NK-92 (cell line): ENCODE results near the gene INO80.

Experiments used
- DNase-seq: peaks from one replicate; lab custom pipeline; 2025; ENCODE audit not compliant: unreplicated experiment; lab: John Stamatoyannopoulos, UW

Gene INO80

DNA sequence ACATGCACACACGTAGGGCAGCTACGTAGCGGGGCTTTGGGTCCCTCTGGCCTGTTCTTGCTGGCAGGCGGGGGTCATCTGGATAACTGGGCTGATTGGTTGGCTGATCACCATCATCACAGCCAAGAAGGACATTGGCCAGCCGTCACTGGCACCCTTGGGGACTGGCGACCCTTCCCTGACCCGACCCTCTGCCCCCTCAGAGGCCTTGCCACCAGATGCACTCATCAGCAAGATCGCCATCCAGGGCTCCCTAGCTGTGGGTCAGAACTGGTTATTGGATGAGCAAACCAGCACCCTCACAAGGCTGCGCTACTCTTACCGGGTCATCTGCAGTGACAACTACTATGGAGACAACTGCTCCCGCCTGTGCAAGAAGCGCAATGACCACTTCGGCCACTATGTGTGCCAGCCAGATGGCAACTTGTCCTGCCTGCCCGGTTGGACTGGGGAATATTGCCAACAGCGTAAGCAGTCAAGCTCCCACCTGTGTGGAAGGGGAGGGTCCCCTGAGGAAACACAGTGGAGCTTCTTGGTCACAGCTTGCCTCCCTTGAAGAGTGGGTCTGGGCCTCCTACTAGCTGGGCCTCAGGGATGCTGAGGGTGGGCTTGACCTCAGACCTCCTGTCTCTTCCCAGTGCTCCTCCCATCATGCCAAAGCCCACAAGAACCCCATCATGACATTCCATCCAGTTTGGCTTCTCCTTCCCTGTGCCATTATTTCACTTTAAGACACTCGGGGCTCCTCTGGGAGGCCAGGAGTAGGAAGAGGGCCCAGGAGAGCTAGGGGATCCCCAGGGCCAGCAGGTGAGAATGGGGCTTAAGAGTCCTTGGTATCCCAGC is 184.6 kb downstream of the INO80 start:
- DNase-seq, result no peak

GRCh38 chr15:40930430-40931299 is 185.4 kb downstream of the INO80 start:
- no peak for DNase-seq

DNA sequence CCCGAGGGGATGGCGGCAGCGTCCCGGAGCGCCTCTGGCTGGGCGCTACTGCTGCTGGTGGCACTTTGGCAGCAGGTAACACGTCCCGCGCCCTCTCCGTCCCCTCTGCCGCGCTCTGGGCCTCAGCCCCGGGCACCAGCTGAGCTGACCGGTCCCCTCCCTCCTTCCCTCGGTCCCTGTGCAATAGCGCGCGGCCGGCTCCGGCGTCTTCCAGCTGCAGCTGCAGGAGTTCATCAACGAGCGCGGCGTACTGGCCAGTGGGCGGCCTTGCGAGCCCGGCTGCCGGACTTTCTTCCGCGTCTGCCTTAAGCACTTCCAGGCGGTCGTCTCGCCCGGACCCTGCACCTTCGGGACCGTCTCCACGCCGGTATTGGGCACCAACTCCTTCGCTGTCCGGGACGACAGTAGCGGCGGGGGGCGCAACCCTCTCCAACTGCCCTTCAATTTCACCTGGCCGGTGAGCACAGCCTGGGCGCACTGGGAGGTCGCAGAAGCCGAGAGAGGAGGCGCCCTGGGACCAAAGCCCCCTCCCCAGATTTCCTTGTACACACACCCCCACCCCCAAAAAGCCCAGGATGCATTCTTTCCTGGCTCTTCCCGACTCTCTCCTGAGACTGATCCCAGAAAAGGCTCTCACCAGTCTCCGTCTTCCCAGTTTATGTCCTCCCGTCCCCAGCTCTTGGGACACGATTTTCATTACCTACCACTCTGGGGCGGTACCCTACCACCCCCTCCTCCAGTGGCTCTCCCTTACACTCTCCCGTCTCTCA is 186.2 kb downstream of the INO80 start:
- DNase-seq, result no peak
